ENCODE measurements around the gene ARHGEF17. TPM values are rescaled to one million over a fixed set of nuclear protein-coding genes. Genes with fewer than 3 reads are reported as not detected.

ARHGEF17 gene
- total and polyA plus RNA-seq, 2 of the 8 experiments (the other 6 are each of a cell fraction or from before 2014, with no cell fraction given): 11.3 to 14.6 TPM

DNA sequence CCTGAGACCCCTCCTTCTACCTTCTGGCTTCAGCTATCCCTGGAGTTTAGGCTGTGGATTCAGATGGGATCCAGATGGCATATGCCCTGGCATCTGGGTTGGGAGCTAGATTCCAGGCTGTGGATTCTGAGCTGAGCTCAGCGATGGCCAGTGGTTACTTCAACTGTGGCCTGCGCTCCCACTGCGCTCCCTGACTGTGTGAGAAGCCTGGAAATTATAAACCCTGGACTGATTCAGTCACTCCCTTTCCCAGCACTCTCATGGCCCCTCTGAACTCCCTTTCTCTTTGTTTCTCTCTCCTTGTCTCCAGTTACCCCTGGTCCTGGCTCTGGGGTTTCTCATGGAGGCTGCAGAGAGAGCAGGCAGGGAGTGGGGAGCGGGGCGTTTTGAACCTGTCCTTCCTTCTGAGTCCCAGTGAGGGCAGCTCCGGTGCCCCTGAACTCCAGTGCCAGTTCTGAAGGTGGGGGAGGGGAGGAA is 4.8 kb downstream of the ARHGEF17 start (continued):
- TF ChIP-seq BRCA1 (IDR thresholded peaks at IDR 0.05; ENCODE audit: low read depth, low read length): no peak

All from H1 (cell line).